GM19025 (cell line): ENCODE results near the gene RMND5B.

Experiments
- ATAC-seq: cut with Tn5 transposase; IDR thresholded peaks from one replicate; pipeline ENCODE4 v1.9.1; 2021; ENCODE audit warnings: mild to moderate bottlenecking, low read depth, moderate library complexity; ENCODE audit not compliant: unreplicated experiment

The RMND5B gene

DNA sequence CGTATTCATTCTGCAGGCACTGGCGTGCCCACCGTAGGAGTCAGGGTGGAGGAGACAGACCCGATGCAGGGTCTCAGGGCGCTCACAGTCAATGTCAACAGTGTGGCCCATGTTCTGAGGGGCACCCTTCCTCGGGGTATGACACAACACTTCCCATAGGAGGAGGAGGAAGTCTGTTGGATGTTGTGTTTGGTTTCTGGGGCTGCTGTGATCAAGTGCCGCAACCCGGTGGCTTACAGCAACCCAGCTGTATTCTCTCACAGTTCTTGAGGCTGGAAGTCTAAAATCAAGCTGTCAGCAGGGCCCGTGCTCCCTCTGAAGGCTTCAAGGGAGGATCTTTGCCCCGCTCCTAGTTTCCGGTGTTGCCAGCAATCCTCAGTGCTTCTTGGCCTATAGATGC, 67.9 kb downstream of the RMND5B start:
- no peak for ATAC-seq

DNA sequence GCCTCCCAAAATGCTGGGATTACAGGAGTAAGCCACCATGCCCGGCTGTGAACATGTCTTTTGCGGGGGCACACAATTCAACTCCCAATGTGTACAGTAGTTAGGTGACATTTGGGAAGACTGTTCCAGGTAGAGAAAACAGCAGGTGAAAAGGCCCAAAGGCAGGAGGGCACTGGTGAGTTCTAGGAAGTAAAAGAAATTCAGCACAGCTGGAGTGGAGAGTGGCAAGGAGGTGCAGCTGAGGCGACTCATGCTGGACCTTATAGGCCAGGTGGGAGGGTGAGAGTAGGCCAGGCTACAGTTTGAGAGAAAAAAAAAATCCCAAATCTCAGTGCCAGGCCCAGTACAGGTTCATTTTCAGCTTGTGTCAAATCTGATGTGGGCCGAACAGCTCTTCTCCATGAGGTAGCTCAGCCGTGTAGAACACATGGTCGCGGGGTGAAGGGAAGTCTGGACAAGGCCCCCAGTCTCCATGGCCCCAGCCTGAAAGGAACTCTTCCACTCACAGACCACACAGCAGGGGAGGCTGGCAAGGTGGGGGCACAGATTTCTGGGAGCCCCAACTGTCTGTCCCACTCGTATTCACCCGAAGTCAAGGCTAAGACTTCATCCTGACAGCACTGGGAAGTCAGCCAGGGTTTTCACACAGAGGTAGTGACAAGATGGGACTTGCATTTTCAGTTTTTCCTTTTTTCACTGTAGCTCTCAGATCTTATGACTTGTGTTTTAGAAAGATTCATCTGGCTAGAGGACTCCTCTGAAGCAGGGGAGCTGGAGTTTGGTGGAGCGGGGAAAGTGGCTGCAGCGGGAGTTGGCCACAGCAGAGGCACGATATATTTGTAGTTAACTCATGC, 69.0 kb downstream of the RMND5B start:
- no peak for ATAC-seq
